MV-4-11 (cell line): ENCODE results near the gene AP2B1.

Source experiments
- DNase-seq: peaks from one replicate; lab custom pipeline; 2025; lab: John Stamatoyannopoulos, UW

AP2B1 gene

DNA sequence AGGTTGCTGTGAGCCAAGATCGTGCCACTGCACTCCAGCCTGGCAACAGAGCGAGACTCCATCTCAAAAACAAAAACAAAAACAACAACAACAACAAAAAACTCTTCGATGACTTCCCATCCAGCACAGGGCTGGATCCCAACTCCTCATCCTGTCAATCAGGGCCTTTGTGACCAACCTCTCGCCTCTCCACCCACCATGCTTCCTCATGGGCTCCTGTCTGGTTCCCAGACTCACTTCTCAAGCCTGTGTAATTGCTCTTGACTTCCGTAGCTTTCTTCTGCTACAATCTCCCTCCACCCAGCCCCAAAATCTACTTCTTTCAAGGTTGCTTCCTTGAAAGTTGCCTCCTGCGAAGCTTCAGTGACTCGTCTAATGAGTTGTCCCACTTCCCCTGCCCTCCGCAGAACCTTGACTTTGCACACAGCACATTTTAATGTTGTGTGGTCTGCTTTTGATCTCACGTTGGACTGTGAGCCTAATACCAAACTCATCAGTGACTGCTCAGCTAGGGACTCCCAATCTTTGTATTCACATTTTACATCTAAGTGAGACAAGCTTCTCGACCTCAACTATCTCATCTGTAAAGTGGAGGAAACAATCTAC is 143.4 kb downstream of the AP2B1 start:
- no peak for DNase-seq

DNA sequence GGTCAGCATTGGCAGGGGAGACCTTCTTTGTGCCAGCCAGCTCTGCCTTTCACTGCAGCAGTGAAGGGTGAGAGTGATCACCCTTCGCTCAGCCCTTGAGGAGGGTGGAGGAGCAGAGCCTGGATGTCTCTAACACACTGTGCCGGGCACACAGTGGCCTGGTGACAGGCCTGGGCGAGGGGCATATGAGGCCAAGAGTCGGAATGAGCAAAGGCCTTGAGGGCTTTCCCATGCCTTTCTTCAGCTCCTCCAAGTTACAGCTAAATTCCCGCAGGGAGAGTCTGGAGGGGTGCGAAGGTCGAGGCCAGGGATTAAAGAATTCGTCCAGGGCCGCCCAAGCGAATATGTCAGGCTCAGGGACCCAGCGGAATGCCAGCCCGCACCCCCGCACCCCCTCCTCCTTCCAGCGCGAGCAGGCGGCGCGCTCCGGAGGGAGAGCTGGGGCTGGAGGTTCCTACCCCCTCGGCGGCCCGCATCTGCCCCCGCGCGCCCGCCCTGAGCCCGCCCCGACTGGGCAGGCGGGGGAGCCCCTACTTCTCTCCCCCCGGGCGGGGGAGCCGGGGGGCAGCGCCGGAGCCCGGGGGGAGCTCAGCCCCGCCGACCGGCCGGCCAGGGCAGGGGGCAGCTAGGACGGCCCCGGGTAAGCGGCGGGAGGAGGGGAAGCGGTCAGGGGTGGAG is 144.3 kb downstream of the AP2B1 start, which contains the start of gene RASL10B:
TSS of gene RASL10B (plus strand) at position 401 of the 678 bp plus-strand sequence. CDS start 3,546 bp downstream, outside the sequence.
- DNase-seq: no peak

GRCh38 chr17:35731917-35732805 is 145.0 kb downstream of the AP2B1 start:
- DNase-seq: no peak

DNA sequence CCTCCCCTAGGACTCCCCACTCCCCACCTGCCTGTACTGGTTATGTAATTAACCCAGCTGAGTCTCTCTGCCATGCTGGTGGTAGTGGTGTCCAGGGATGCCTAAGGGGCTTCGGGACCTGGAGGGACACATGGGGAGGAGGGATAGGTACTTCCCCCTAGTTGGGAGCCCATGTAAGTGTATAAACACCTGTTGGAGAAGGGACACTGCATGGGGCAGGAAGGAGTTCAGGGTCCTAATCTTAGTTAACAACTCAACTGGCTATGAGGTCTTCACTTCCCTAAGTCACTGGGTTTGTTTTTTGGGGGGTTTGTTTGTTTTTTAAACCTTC is 145.6 kb downstream of the AP2B1 start:
- no peak for DNase-seq

DNA sequence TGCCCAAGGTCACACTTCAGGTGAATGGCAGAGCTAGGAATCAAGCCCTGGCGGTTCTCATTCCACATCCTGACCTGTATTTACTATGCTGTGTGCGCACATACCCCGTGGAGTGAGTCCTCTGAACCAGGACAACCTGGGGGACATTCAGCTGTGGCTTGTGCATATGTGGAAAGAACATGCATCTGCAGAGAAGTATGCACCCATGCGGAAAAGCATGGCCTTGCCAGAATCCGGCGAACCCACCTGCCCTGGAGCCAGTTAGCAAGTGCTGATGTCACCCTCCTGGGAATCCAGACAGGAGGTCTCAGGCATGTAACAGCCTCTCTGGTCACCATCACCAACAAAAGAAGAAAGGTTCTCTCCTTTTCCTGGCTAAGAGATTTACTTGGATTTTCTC is 146.2 kb downstream of the AP2B1 start:
- no peak for DNase-seq

GRCh38 chr17:35734396-35734795 is 147.3 kb downstream of the AP2B1 start:
- no peak for DNase-seq

- DNase-seq: no peak
Observed at GRCh38 chr17:35735036-35735805, 148.1 kb downstream of the AP2B1 start.

DNA sequence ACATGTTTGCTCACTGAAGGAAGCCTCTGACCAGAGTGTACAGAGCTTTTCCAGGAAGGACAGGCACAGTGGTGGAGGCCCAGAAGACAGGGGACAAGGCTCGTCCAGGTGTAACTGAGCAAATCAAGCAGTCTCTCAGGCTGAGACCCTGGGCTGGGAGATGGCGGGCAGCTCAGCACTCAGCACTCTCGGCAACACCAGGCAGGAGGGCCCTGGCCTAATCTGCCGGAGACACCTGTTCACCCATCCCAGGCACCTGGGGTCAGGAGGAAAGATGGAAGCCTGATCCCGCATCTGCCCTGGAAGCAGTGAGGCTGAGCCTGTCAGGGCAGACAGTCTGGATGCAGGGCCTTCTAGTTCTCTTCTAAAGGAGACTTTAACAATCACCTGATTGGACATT is 149.1 kb downstream of the AP2B1 start:
- no peak for DNase-seq

DNA sequence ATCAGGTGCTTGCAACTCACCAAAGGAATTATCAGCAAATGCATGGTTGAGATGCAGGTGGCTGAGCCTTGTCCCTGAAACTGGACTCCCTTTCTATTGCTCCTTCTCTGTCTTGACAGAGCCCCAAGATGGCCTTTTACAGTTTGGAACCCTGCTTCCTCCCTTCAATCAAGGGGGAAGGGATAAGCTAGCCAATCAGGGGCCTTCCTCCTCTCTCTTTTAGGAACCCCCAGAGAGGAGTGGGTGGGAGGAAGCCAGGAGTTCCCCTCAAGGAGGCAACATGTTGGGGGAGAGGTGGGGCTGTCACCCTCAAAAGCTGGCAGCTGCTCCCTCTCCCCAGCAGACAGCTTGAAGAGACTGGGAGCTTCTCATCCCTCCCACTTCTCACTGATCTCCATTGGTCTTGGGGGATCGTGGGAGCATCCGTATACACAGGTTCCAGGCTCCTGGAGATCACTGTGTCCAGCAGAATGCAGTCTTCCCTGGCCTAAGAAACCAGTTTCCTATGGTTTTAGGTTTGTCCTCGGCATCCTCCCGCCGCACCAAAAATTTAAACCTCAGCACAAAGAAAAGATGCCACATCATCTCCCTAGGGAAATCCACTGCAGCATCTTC is 151.5 kb downstream of the AP2B1 start:
- no peak for DNase-seq

GRCh38 chr17:35740216-35740615 is 153.1 kb downstream of the AP2B1 start:
- DNase-seq: no peak

- no peak for DNase-seq
Observed at GRCh38 chr17:35740997-35741931, 154.1 kb downstream of the AP2B1 start.

- DNase-seq: no peak
Observed at GRCh38 chr17:35742496-35742895, 155.4 kb downstream of the AP2B1 start.

- no peak for DNase-seq
Observed at GRCh38 chr17:35742896-35743477, 155.9 kb downstream of the AP2B1 start.

GRCh38 chr17:35743626-35744328 is 156.7 kb downstream of the AP2B1 start:
- DNase-seq: peak; percentile 66

DNA sequence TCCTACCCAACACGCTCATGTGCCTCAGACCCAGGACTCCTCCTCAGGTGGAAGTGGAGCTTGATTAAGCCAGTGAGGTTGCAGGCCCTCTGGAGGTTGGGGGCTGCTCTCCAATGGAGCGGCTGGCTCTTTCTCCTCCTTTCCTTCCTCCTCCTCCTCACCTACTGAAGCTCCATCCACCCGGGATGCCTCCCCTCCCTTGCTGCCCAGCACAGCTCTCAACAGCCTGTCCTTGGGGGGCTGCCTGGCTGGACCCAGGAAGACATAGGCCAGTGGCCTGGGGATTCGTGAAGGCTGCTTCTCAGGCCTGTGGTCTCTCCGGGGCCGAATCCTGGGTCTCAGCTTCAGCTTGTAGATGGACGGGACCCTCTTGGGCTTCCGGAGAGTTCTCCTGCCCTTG is 157.7 kb downstream of the AP2B1 start:
- DNase-seq: no peak

GRCh38 chr17:35745246-35745645 is 158.1 kb downstream of the AP2B1 start:
- DNase-seq: no peak

GRCh38 chr17:35745749-35746320 is 158.7 kb downstream of the AP2B1 start:
- DNase-seq: no peak

- peak; percentile 53 for DNase-seq
Observed at GRCh38 chr17:35747540-35748017, 160.5 kb downstream of the AP2B1 start.

DNA sequence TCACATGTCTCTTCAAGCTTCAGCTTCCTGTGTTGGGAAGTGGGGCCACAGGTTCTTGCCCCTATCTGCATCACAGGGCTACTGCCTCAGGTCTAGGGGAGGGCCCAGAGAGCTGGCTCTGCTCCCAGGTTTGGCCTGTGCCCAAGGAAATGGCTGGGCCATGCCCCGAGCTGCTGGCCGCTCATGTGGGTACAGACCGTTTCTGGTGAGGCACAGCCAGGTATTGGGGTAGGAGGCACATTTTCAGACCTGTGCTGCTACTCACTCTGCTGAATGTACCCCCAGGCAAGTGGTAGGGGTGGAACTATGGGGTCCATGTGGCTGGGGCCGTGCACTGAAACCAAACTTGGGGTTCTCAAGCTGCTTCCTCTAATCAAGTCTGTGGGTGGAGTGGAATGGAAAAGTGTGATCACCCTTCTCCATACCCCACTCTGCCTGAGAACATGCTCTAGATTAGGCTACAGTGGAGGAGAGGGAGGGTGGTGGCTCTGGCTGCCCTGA is 161.3 kb downstream of the AP2B1 start:
- DNase-seq: no peak
